HG02884 (cell line): Measurements from ENCODE around the gene PXMP2.
"Not testable (repeated sequence)": the region's sequence is repeated elsewhere in the genome, so short reads cannot be mapped to it uniquely, and the experiment has no call there.

Experiments used
- ATAC-seq: cut with Tn5 transposase; IDR thresholded peaks from one replicate; pipeline ENCODE4 v1.9.1; 2021; ENCODE audit warnings: mild to moderate bottlenecking, moderate library complexity; ENCODE audit not compliant: unreplicated experiment

The PXMP2 gene

DNA sequence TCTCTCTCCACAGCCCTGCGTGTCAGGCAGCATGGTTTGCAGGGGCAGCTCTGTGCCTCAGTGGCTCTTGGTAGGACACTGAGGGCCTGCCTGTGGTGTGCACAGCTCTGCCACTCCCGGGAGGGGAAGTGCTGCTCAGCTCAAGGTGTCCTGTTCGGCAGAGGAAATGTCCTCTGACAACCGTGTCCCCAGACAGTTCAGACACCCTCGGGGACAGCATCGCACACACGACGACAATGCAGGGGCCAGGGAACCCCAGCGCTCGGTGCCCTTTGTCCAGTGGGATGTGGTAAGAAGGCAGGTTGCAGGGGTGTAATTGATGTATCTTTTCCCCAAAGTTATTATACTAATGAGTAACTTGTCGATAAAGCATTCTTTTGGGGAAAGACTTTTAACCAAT lies 60.0 kb downstream of the PXMP2 start:
- ATAC-seq = no peak

DNA sequence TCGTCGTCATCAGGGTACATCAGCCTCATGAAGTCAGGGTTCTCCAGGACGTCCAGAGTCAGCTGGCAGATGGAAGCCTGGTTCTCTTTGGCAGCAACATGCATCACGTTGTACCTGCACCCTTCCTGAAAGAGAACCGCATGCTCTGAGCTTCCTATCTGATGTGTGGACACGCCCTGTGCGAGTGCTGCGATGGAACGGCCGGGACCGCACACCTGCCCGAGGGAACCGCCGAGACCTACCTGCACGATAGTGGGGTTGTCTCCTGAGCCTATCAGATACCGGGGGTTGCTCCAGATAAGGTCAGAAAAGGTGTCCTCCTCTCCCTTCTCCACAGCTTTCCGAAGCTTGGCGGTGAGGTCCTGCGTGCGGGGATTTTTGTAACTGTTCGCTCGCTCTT lies 60.5 kb downstream of the PXMP2 start:
- no peak for ATAC-seq

DNA sequence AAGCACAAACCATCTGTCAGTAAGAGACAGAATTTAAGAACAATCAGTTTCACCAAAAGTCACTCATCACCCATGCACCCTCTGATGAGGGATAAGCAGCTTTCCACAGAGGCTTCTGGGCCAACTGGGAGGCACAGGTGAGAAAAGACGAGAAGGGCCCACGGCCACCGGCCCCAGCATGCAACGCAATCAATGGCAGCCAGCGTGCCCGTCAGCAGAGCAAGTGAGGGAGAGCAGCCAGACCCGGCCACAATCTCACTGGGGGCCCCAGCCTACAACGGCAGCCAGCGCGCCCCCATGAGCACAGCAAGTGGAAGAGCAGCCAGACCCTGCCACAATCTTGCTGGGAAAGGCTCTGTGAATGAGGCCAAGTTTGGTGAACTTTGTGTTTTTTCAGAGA lies 60.9 kb downstream of the PXMP2 start:
- ATAC-seq = no peak

DNA sequence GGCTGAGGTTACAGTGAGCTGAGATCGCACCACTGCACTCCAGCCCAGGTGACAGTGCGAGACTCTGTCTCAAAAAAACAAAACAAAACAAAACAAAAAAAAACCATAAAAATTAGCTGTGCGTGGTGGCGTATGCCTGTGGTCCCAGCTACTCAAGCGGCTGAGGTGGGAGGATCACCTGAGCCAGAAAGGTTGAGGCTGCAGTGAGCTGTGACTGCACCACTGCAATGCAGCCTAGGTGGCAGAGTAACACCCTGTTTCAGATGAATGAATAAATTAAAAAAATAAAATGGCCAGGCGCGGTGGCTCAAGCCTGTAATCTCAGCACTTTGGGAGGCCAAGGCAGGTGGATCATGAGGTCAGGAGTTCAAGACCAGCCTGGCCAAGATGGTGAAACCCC lies 66.3 kb downstream of the PXMP2 start:
- ATAC-seq = not testable (repeated sequence)

DNA sequence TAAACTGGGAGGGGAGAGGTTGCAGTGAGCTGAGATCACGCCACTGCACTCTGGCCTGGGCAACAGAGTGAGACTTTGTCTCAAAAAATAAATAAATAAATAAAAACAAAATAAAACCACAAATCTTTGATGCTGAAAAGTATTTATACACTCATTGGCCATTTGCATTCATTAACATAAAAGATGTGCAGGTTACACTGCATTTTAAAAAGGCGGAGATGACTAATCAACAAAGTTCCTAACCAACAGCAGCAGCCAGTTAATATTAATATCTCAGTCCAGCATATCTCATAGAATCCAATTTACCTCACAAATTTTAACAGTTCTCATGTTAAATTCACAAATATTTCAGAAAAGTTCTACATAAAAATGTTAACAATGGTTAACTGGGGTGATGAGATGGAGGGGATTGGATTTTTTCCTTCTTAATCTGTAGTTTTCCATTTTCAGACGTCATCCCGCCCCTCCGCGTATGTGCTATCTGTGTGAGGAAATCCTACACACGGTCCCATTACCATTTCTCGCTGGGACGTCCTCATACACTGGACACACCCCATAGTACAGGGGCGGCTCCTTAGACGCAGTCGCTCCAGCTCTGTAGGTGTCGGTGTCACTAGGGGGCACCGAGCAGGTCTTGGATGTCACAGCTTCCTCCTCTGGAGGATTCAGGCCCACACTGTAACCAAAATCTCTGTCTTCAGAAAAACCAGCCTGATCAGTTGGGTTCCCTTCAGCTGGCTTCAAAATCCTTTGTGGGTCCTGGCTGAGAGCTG lies 67.0 kb downstream of the PXMP2 start:
- no peak for ATAC-seq
